ENCODE results near the gene RNF125. TPM values are rescaled to one million over a fixed set of nuclear protein-coding genes. Genes with fewer than 3 reads are reported as not detected.
"Not testable (repeated sequence)": the region's sequence is repeated elsewhere in the genome, so short reads cannot be mapped to it uniquely, and the experiment has no call there.

Gene RNF125
- total RNA-seq, 3 donors from 2014 or later: 7.5 to 18.7 (median 8.9) TPM

DNA sequence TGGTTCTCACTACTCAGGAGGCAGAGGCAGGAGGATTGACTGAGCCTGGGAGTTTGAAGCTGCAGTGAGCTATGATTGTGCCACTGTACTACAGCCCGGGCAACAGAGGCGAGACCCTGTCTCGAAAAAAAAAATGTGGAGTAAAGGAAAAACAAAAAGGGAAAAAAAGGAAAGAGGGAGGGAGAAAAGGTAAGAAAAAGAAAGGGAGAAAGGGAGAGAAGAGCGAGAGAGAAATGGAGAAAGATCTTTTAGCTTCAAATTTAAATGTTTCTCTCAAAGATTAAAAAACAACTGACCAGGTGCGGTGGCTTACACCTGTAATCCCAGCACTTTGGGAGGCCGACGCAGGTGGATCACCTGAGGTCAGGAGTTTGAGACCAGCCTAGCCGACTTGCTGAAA lies 65.2 kb downstream of the RNF125 start:
- intact Hi-C loops (cut with DNase I, micrococcal nuclease): no loop called here
- Histone ChIP-seq H3K4me1 (ENCODE audit: low read depth) (peaks cover 10% of the 10 kb centered on the region), H3K36me3 (ENCODE audit: low read depth) (no peaks in the 10 kb centered on the region), H3K4me3 (no peak overlapping the region), H3K9me3 (no peaks in the 10 kb centered on the region)
- TF ChIP-seq CTCF (IDR thresholded peaks at IDR 0.05): no peak
- no peak for ATAC-seq
- no peak for DNase-seq

DNA sequence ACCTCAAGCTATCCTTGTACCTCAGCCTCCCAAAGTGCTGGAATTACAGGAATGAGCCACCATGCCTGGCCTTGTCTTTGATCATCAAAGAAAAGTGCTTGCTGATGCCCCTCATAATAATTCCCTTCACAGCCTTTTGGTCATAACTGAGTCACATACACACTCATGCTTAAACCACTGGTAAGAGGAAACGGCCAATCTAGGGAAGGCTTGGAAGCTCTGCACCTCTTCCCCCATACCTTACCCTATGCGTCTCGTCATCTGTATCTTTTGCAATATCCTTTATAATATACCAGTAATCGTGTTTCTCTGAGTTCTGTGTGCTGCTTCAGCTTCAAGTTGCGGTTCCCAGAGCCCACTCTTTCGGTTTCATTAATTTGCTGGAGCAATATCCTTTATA lies 68.3 kb downstream of the RNF125 start:
- DNase-seq: no peak
- TF ChIP-seq CTCF (IDR thresholded peaks at IDR 0.05): no peak
- Histone ChIP-seq H3K4me3 (no peak overlapping the region), H3K9me3 (no peaks in the 10 kb centered on the region), H3K4me1 (ENCODE audit: low read depth) (peaks cover 10% of the 10 kb centered on the region), H3K36me3 (ENCODE audit: low read depth) (no peaks in the 10 kb centered on the region)
- intact Hi-C loops (cut with DNase I, micrococcal nuclease): no loop called here
- no peak for ATAC-seq

GRCh38 chr18:32090831-32091230 lies 72.2 kb downstream of the RNF125 start:
- DNase-seq; H3K9me3 ChIP-seq; H3K4me3 ChIP-seq; H3K4me1 ChIP-seq (ENCODE audit: low read depth); H3K36me3 ChIP-seq (ENCODE audit: low read depth); intact Hi-C loops (cut with DNase I, micrococcal nuclease); ATAC-seq: not testable (repeated sequence)

DNA sequence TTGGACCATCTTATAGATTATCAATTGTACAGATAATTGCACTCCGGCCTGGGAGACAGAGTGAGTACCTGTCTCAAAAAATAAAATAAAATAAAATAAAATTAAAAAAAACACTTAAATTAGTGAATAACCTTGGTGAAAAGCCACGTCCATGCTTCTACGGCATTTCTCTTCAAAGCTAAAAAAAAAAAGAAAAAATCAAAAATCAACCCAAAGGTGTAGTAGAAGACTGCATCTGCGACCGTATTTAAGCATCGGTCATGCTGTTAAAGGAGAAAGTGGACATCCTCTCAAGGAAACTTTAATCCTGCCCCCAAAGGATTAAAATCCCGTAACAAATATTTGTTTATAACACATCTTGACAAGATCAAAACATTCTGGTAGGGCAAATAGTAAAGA lies 72.7 kb downstream of the RNF125 start:
- peak overlapping the region; percentile 42 for H3K4me3 ChIP-seq
- H3K9me3 ChIP-seq: no peaks in the 10 kb centered on the region
- TF ChIP-seq CTCF (IDR thresholded peaks at IDR 0.05): no peak
- intact Hi-C loops (cut with DNase I, micrococcal nuclease): no loop called here
- peaks cover 9% of the 10 kb centered on the region for H3K4me1 ChIP-seq (ENCODE audit: low read depth)
- no peaks in the 10 kb centered on the region for H3K36me3 ChIP-seq (ENCODE audit: low read depth)
- ATAC-seq: no peak
- DNase-seq: no peak

- H3K4me1 ChIP-seq (ENCODE audit: low read depth): peaks cover 15% of the 10 kb centered on the region
- peak within 1 kb of the TSS; percentile 42 for H3K4me3 ChIP-seq
- H3K36me3 ChIP-seq (ENCODE audit: low read depth): no peaks in the 10 kb centered on the region
- intact Hi-C loops (cut with DNase I, micrococcal nuclease): no loop called here
- ATAC-seq: peak; percentile 75
- no peak for TF ChIP-seq CTCF (IDR thresholded peaks at IDR 0.05)
- peak; percentile 94 to 96 (median 94) for DNase-seq
- no peaks in the 10 kb centered on the region for H3K9me3 ChIP-seq
Measured at GRCh38 chr18:32091724-32092421, 73.2 kb downstream of the RNF125 start, which contains the start of gene RNF138. Gene RNF138 (plus strand): TSS chr18:32091874. CDS start chr18:32092777, 903 bp downstream.

DNA sequence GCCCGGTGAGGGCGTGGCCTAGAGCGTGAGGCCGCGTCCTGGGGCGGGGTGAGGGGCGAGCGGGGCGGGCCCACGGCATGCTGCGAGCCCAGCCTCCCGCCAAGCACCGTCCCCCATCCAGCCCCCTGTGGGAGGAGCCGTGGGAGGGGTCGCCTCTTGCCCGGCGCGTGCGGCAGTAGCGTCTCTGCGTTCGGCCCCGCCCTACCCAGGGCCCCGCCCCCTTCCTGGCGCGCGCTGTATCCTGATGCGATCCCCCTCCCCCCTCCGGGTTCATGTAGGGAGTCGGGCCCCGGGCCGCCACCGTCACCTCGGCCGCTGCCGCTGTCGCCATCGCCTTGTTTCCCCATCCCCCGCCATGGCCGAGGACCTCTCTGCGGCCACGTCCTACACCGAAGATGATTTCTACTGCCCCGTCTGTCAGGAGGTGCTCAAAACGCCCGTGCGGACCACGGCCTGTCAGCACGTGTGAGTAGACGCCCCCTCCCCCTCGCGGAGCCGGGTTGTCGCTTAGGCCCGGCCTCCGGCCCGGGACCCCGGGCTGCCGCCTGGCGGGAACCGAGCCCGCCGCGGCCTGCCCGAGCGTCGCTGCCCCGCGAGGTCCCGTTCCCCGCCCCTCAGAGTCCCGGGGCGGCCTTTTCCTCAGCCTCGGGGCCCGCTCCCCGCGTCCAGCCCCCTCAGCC lies 73.9 kb downstream of the RNF125 start:
- Histone ChIP-seq H3K4me1 (ENCODE audit: low read depth) (peaks cover 18% of the 10 kb centered on the region), H3K4me3 (peak overlapping the region; percentile 42), H3K36me3 (ENCODE audit: low read depth) (no peaks in the 10 kb centered on the region), H3K9me3 (no peaks in the 10 kb centered on the region)
- DNase-seq (peak; percentile 100), ATAC-seq (peak; percentile 96)
- intact Hi-C loops (cut with DNase I, micrococcal nuclease): no loop called here
- no peak for TF ChIP-seq CTCF (IDR thresholded peaks at IDR 0.05)
